ENCODE measurements around the gene EIF4E2. TPM values are rescaled to one million over a fixed set of nuclear protein-coding genes. Genes with fewer than 3 reads are reported as not detected.

EIF4E2 gene
- total RNA-seq, 1 donor from 2014 or later, result 87.1 TPM

GRCh38 chr2:232600053-232600773, 49.7 kb downstream of the EIF4E2 start:
- DNase-seq (ENCODE audit: low spot score), result no peak
- TF ChIP-seq, protein P1, sequence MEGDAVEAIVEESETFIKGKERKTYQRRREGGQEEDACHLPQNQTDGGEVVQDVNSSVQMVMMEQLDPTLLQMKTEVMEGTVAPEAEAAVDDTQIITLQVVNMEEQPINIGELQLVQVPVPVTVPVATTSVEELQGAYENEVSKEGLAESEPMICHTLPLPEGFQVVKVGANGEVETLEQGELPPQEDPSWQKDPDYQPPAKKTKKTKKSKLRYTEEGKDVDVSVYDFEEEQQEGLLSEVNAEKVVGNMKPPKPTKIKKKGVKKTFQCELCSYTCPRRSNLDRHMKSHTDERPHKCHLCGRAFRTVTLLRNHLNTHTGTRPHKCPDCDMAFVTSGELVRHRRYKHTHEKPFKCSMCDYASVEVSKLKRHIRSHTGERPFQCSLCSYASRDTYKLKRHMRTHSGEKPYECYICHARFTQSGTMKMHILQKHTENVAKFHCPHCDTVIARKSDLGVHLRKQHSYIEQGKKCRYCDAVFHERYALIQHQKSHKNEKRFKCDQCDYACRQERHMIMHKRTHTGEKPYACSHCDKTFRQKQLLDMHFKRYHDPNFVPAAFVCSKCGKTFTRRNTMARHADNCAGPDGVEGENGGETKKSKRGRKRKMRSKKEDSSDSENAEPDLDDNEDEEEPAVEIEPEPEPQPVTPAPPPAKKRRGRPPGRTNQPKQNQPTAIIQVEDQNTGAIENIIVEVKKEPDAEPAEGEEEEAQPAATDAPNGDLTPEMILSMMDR (IDR thresholded peaks at IDR 0.05), result no peak
- H3K4me3 Mint-ChIP-seq (ENCODE audit: unreplicated experiment), result no peak overlapping the region
- H3K27ac Mint-ChIP-seq (ENCODE audit: unreplicated experiment), result no peak overlapping the region
- no peaks in the 10 kb centered on the region for H3K36me3 Mint-ChIP-seq (ENCODE audit: low read depth)
- no peaks in the 10 kb centered on the region for H3K4me1 Mint-ChIP-seq (ENCODE audit: low read depth)
- H3K27me3 Mint-ChIP-seq (ENCODE audit: low read depth), result peaks cover 4% of the 10 kb centered on the region
- H3K9me3 Mint-ChIP-seq (ENCODE audit: low read depth), result peaks cover 5% of the 10 kb centered on the region

- no peak for DNase-seq (ENCODE audit: low spot score)
- H3K36me3 Mint-ChIP-seq (ENCODE audit: low read depth), result no peaks in the 10 kb centered on the region
- TF ChIP-seq, protein P1 (IDR thresholded peaks at IDR 0.05), result no peak
- no peak overlapping the region for H3K4me3 Mint-ChIP-seq (ENCODE audit: unreplicated experiment)
- no peaks in the 10 kb centered on the region for H3K9me3 Mint-ChIP-seq (ENCODE audit: low read depth)
- peaks cover 4% of the 10 kb centered on the region for H3K27me3 Mint-ChIP-seq (ENCODE audit: low read depth)
- peaks cover 9% of the 10 kb centered on the region for H3K4me1 Mint-ChIP-seq (ENCODE audit: low read depth)
- H3K27ac Mint-ChIP-seq (ENCODE audit: unreplicated experiment), result no peak overlapping the region
These were observed 52.8 kb downstream of the EIF4E2 start for GRCh38 chr2:232603283-232603682.

GRCh38 chr2:232604535-232604934, 54.0 kb downstream of the EIF4E2 start:
- Mint-ChIP-seq H3K9me3 (ENCODE audit: low read depth) (no peaks in the 10 kb centered on the region), H3K4me1 (ENCODE audit: low read depth) (peaks cover 9% of the 10 kb centered on the region), H3K27ac (ENCODE audit: unreplicated experiment) (no peak overlapping the region), H3K27me3 (ENCODE audit: low read depth) (peaks cover 4% of the 10 kb centered on the region), H3K4me3 (ENCODE audit: unreplicated experiment) (no peak overlapping the region), H3K36me3 (ENCODE audit: low read depth) (no peaks in the 10 kb centered on the region)
- TF ChIP-seq, protein P1 (IDR thresholded peaks at IDR 0.05), result no peak
- DNase-seq (ENCODE audit: low spot score), result no peak

GRCh38 chr2:232607011-232607410, 56.5 kb downstream of the EIF4E2 start:
- peaks cover 4% of the 10 kb centered on the region for H3K27me3 Mint-ChIP-seq (ENCODE audit: low read depth)
- no peaks in the 10 kb centered on the region for H3K36me3 Mint-ChIP-seq (ENCODE audit: low read depth)
- TF ChIP-seq, protein P1 (IDR thresholded peaks at IDR 0.05), result no peak
- H3K4me1 Mint-ChIP-seq (ENCODE audit: low read depth), result peaks cover 18% of the 10 kb centered on the region
- DNase-seq (ENCODE audit: low spot score), result no peak
- no peak overlapping the region for H3K4me3 Mint-ChIP-seq (ENCODE audit: unreplicated experiment)
- H3K27ac Mint-ChIP-seq (ENCODE audit: unreplicated experiment), result no peak overlapping the region
- H3K9me3 Mint-ChIP-seq (ENCODE audit: low read depth), result no peaks in the 10 kb centered on the region

DNA sequence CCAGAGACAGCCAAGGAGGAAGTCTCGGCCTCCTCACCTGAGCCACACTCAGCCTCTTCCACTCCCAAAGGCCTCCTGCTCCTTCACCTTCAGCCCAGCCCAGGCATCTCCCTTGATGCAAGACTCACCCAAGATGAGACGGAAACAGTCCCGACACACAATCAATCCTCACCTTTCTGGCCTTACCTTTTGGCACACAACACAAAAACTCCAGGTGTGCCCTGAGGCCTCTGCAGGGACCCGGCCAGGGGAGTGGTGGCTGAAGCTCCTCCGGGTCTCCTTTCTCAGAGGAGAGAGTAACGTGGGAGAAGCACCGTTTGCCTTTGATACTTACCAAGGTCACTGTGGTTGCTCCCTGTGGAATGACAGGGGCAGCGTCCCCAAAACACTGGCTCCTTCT, 59.1 kb downstream of the EIF4E2 start:
- no peaks in the 10 kb centered on the region for H3K9me3 Mint-ChIP-seq (ENCODE audit: low read depth)
- H3K36me3 Mint-ChIP-seq (ENCODE audit: low read depth), result no peaks in the 10 kb centered on the region
- no peak for DNase-seq (ENCODE audit: low spot score)
- no peak overlapping the region for H3K4me3 Mint-ChIP-seq (ENCODE audit: unreplicated experiment)
- no peaks in the 10 kb centered on the region for H3K27me3 Mint-ChIP-seq (ENCODE audit: low read depth)
- TF ChIP-seq, protein P1 (IDR thresholded peaks at IDR 0.05), result no peak
- peaks cover 33% of the 10 kb centered on the region for H3K4me1 Mint-ChIP-seq (ENCODE audit: low read depth)
- no peak overlapping the region for H3K27ac Mint-ChIP-seq (ENCODE audit: unreplicated experiment)
